Fibroblast of mammary gland (primary cell): ENCODE measurements around the gene SPIRE2.
"Not testable (repeated sequence)": the region's sequence is repeated elsewhere in the genome, so short reads cannot be mapped to it uniquely, and the experiment has no call there.

ENCODE experiments used
- DNase-seq: peaks from one replicate; pipeline ENCODE4 v3.0.0-alpha.2; 2010; ENCODE audit warnings: low read depth
- H3K4me3 ChIP-seq: 2 replicates; pipeline ENCODE4 v1.5.1; 2011; ENCODE audit warnings: low read depth, mild to moderate bottlenecking, low read length, moderate library complexity; ENCODE audit not compliant: control insufficient read depth
- TF ChIP-seq, protein P1 (sequence below): conservative IDR thresholded peaks from 2 replicates; pipeline ENCODE4 v1.5.1; 2011; ENCODE audit warnings: low read depth, low read length, inconsistent platforms; ENCODE audit not compliant: control insufficient read depth, insufficient read depth

Gene SPIRE2

GRCh38 chr16:89873972-89874689, 45.9 kb downstream of the SPIRE2 start:
- peak overlapping the region; percentile 81 for H3K4me3 ChIP-seq
- TF ChIP-seq, protein P1, sequence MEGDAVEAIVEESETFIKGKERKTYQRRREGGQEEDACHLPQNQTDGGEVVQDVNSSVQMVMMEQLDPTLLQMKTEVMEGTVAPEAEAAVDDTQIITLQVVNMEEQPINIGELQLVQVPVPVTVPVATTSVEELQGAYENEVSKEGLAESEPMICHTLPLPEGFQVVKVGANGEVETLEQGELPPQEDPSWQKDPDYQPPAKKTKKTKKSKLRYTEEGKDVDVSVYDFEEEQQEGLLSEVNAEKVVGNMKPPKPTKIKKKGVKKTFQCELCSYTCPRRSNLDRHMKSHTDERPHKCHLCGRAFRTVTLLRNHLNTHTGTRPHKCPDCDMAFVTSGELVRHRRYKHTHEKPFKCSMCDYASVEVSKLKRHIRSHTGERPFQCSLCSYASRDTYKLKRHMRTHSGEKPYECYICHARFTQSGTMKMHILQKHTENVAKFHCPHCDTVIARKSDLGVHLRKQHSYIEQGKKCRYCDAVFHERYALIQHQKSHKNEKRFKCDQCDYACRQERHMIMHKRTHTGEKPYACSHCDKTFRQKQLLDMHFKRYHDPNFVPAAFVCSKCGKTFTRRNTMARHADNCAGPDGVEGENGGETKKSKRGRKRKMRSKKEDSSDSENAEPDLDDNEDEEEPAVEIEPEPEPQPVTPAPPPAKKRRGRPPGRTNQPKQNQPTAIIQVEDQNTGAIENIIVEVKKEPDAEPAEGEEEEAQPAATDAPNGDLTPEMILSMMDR, result no peak

DNA sequence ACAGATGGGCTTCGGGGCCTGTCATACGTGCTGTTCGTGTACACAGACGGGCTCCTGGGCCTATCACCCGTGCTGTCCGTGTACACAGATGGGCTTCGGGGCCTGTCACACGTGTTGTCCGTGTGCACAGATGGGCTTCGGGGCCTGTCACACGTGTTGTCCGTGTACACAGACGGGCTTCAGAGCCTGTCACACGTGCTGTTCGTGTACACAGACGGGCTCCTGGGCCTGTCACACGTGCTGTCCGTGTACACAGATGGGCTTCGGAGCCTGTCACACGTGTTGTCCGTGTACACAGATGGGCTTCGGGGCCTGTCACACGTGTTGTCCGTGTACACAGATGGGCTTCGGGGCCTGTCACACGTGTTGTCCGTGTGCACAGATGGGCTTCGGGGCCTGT, 50.8 kb downstream of the SPIRE2 start:
- not testable (repeated sequence) for H3K4me3 ChIP-seq, DNase-seq

More at GRCh38 chr16:89873972-89874689, 45.9 kb downstream of the SPIRE2 start:
- peak; percentile 95 for DNase-seq

DNA sequence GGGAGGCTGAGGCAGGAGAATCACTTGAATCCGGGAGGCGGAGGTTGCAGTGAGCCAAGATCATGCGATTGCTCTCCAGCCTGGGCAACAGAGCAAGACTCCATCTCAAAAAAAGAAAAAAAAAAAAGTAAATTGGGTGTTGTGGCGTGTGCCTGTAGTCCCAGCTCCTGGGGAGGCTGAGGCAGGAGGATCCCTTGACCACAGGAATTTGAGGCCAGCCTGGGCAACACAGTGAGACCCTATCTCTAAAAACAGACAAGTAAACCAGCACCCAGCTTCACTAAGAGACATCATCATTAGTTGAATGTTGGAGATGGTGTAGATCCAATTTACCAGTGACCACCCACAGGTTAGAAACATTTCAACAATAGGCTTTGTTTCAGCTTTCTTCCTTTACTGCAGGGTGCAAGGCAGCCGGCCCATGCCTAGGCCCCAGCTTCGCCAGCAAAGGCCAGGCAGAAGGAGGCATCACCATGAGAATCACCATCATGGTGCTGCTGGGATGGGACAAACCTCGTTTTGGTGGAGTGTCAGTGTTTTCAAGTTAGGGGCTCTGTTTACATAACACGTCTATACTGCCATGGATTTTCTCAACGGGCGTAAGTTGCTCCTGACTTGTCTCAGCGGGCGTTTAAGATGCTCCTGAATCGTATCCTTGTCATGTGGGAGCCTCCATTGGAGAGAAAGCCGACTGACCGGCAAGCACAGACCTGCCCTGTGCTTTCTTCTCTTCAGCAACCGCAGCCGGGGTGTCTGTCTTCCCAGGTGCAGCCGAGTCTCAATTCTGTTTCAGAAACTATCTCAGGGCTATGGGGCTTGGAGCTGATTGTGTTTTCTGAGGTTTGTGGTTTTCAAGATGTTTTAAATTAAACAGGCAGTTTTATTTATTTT, 52.4 kb downstream of the SPIRE2 start:
- TF ChIP-seq, protein P1, result no peak
- no peak for DNase-seq
- H3K4me3 ChIP-seq, result no peak overlapping the region

GRCh38 chr16:89881368-89881730, 53.1 kb downstream of the SPIRE2 start:
- no peak overlapping the region for H3K4me3 ChIP-seq
- DNase-seq, result no peak
- TF ChIP-seq, protein P1, result no peak

GRCh38 chr16:89883346-89884040, 55.2 kb downstream of the SPIRE2 start:
- TF ChIP-seq, protein P1, result no peak
- no peak overlapping the region for H3K4me3 ChIP-seq
- no peak for DNase-seq

DNA sequence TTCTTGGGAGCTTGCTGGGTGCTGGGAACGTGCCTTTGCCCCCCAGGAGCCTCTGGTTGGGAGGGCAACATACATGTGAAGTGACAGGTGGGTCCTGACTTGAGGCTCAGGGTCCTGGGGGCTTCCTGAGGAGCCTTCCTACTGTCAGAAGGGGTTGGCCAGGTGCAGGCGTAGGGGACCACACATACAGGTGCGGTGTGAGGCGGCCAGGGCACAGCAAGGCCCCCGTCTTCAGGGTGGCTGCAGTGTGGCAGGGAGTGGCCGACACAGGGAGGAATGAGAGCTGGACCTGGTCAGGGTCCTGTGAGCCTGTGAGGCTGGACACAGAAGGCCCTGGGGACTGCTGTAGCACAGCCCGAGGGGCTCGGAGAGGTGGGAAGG, 55.8 kb downstream of the SPIRE2 start:
- no peak overlapping the region for H3K4me3 ChIP-seq
- DNase-seq, result no peak
- TF ChIP-seq, protein P1, result no peak

DNA sequence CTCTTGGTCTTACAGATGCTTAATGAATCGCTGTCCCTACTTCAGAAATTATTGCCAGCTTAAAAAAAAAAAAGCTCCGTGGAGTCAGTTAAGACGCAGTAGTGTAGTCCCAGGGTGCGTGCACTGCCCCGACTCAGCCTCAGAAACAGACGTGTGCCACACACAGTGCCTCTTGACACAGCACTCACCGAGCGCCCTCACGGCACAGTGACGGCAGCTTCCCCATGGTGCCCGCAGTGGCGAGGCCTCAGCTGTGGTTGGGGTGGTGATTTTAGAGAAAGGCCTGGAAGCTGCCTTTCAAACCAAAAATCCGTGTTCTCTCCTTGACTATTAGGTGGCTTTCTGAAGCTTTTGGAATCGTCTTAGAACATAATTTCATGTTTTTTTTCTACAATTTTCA, 59.0 kb downstream of the SPIRE2 start:
- TF ChIP-seq, protein P1, result no peak
- no peak for DNase-seq
- H3K4me3 ChIP-seq, result no peak overlapping the region
